ENCODE data around the gene PLCB1. TPM values are rescaled to one million over a fixed set of nuclear protein-coding genes. Genes with fewer than 3 reads are reported as not detected.

The PLCB1 gene
- polyA plus RNA-seq, 4 donors = 1.8 to 5.4 (median 2.0) TPM

DNA sequence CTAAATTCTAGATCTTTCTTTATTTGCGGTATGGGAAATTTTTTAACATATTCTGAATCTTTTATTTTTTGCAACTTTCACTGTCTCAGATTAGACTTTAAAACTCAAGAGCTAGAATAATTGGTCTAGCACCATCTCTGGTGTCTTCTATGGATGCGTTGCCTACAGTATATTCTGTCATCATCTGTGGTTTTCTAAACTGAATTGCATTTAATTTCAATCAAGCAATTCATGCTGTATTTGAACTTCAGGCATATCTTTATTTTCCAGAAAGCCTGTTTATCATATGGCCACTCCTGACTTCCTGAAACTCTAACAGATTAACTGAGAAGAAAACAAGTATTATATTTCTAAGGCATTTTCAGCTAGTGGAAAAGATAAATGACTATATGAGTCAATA lies 281.6 kb downstream of the PLCB1 start:
- Histone ChIP-seq H3K9me3 (ENCODE audit: control insufficient read depth in 2 of 2, insufficient read depth in 1 of 2, low read depth in 1 of 2, low read length in 1 of 2) (no peaks in the 10 kb centered on the region), H3K36me3 (ENCODE audit: control insufficient read depth in 3 of 3, insufficient read depth in 2 of 3, low read depth in 1 of 3, low read length in 3 of 3) (no peaks in the 10 kb centered on the region), H3K4me1 (ENCODE audit: control insufficient read depth in 3 of 3, insufficient read depth in 2 of 3, low read depth in 1 of 3, low read length in 2 of 3) (no peaks in the 10 kb centered on the region), H3K27me3 (ENCODE audit: control insufficient read depth in 3 of 3, insufficient read depth in 3 of 3, low read length in 3 of 3) (no peaks in the 10 kb centered on the region), H3K27ac (ENCODE audit: low read depth in 1 of 3, low read length in 2 of 3) (no peak overlapping the region), H3K4me3 (ENCODE audit: low read depth in 1 of 3, low read length in 3 of 3) (no peak overlapping the region)
- 90 to 94% (median 93%) methylated on average over 2 of the region's 2 CpGs for WGBS, 3 donors
- FAIRE-seq = no peak
- no peak for DNase-seq

DNA sequence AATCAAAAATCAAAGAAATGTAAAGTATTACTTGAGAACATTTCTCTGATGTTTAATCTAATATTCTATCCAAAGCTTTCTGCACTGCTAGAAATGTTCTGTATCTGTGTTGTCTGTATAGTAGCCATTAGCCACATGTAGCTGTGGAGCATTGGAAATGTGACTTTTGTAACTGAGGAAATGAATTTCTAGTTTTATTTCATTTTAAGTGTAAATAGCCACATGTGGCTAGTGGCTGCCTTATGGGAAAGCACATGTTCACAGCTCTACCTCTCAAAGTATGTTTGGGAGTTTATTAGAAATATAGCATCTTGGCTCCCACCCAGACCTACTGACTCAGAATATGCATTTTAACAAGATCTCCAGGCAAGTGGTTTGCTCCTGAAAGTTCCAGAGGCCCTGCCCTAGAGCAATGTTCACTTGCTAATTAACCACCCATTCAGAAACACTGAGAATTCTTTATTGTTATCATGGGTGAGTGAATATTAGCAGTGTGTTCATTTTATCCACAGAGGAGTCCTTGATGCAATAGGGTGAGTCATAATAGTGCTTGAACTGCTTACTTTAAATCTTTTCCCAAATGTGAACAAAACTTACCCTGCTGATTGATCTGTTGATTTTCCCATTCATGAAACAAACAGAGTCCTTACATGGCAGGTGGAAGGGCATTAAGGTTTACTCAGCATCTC lies 282.7 kb downstream of the PLCB1 start:
- no peak for FAIRE-seq
- no peak overlapping the region for H3K4me3 ChIP-seq (ENCODE audit: low read depth in 1 of 3, low read length in 3 of 3)
- H3K4me1 ChIP-seq (ENCODE audit: control insufficient read depth in 3 of 3, insufficient read depth in 2 of 3, low read depth in 1 of 3, low read length in 2 of 3) = no peaks in the 10 kb centered on the region

DNA sequence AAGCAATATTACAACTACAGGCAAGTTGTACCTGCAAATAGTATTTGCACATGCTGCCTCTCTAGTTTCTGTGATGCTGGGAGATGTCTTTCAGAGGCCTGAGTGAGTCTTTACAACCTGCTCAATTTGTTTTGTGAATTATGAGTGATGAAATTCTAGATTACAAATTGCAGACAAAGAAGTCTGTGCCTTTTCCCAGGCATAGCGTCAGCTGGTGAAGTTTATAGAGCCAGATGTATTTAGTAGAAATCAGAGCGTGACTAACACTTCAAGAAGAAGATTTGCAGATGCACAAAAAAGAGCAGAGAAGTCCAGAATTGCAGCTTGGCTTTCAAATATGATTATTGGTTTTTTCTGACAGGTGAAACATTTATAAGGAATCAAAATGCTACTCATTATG lies 289.9 kb downstream of the PLCB1 start:
- Histone ChIP-seq H3K9me3 (ENCODE audit: control insufficient read depth in 2 of 2, insufficient read depth in 1 of 2, low read depth in 1 of 2, low read length in 1 of 2) (no peaks in the 10 kb centered on the region), H3K4me3 (ENCODE audit: low read depth in 1 of 3, low read length in 3 of 3) (no peak overlapping the region), H3K36me3 (ENCODE audit: control insufficient read depth in 3 of 3, insufficient read depth in 2 of 3, low read depth in 1 of 3, low read length in 3 of 3) (no peaks in the 10 kb centered on the region), H3K4me1 (ENCODE audit: control insufficient read depth in 3 of 3, insufficient read depth in 2 of 3, low read depth in 1 of 3, low read length in 2 of 3) (no peaks in the 10 kb centered on the region), H3K27me3 (ENCODE audit: control insufficient read depth in 3 of 3, insufficient read depth in 3 of 3, low read length in 3 of 3) (no peaks in the 10 kb centered on the region), H3K27ac (ENCODE audit: low read depth in 1 of 3, low read length in 2 of 3) (no peak overlapping the region)
- no peak for FAIRE-seq
- no peak for DNase-seq
- 70 to 90% (median 79%) methylated on average over 2 of the region's 2 CpGs for WGBS, 3 donors

More for the DNA sequence above, 282.7 kb downstream of the PLCB1 start:
- Histone ChIP-seq H3K27me3 (ENCODE audit: control insufficient read depth in 3 of 3, insufficient read depth in 3 of 3, low read length in 3 of 3) (no peaks in the 10 kb centered on the region), H3K27ac (ENCODE audit: low read depth in 1 of 3, low read length in 2 of 3) (no peak overlapping the region), H3K9me3 (ENCODE audit: control insufficient read depth in 2 of 2, insufficient read depth in 1 of 2, low read depth in 1 of 2, low read length in 1 of 2) (no peaks in the 10 kb centered on the region), H3K36me3 (ENCODE audit: control insufficient read depth in 3 of 3, insufficient read depth in 2 of 3, low read depth in 1 of 3, low read length in 3 of 3) (no peaks in the 10 kb centered on the region)
- DNase-seq = peak in 1 of 2 donors; percentile 80

DNA sequence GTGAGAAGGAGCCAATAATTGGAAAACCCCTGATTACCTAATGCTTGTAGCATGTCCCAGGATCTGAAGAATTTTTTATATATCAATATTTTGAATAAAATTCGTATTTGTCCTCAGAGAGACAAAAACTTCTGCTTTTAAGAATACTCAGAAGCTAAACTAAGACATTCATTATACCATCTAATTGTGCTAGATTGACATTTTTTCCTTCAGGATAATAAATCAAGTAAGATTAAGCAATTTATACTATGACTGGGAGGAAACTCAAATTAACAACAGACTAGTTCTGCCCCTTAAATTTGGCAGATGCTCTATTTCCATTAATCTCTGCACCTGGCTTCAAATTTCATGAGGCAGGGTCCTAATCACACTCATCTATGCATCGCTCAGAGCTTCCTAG lies 291.4 kb downstream of the PLCB1 start:
- 81 to 87% (median 83%) methylated on average over 2 of the region's 2 CpGs for WGBS, 3 donors
- no peak overlapping the region for H3K27ac ChIP-seq (ENCODE audit: low read depth in 1 of 3, low read length in 2 of 3)
- no peaks in the 10 kb centered on the region for H3K9me3 ChIP-seq (ENCODE audit: control insufficient read depth in 2 of 2, insufficient read depth in 1 of 2, low read depth in 1 of 2, low read length in 1 of 2)
- H3K4me1 ChIP-seq (ENCODE audit: control insufficient read depth in 3 of 3, insufficient read depth in 2 of 3, low read depth in 1 of 3, low read length in 2 of 3) = no peaks in the 10 kb centered on the region
- H3K36me3 ChIP-seq (ENCODE audit: control insufficient read depth in 3 of 3, insufficient read depth in 2 of 3, low read depth in 1 of 3, low read length in 3 of 3) = no peaks in the 10 kb centered on the region
- FAIRE-seq (no peak), DNase-seq (no peak)
- H3K4me3 ChIP-seq (ENCODE audit: low read depth in 1 of 3, low read length in 3 of 3) = no peak overlapping the region
- H3K27me3 ChIP-seq (ENCODE audit: control insufficient read depth in 3 of 3, insufficient read depth in 3 of 3, low read length in 3 of 3) = no peaks in the 10 kb centered on the region

DNA sequence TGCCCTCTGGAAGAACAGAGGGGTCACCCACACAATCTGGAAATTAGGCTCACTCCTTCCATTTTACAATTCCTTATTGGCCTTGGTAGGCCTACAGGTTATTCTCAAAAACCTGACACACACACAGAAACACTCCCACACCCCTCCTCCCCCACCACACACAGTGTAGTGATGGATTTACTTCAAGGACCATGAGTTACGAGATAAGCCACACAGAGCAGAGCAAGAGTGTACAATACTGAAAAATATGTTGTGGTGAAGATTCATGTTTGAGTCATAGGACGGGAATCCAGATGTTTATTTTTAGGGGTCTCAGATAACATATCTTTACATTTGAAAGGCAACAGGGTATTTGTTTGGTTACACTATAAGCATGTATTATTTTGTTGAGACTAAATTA lies 291.9 kb downstream of the PLCB1 start:
- 85 to 92% (median 92%) methylated on average over 2 of the region's 2 CpGs for WGBS, 3 donors
- Histone ChIP-seq H3K4me3 (ENCODE audit: low read depth in 1 of 3, low read length in 3 of 3) (no peak overlapping the region), H3K36me3 (ENCODE audit: control insufficient read depth in 3 of 3, insufficient read depth in 2 of 3, low read depth in 1 of 3, low read length in 3 of 3) (no peaks in the 10 kb centered on the region), H3K27ac (ENCODE audit: low read depth in 1 of 3, low read length in 2 of 3) (no peak overlapping the region), H3K4me1 (ENCODE audit: control insufficient read depth in 3 of 3, insufficient read depth in 2 of 3, low read depth in 1 of 3, low read length in 2 of 3) (no peaks in the 10 kb centered on the region), H3K27me3 (ENCODE audit: control insufficient read depth in 3 of 3, insufficient read depth in 3 of 3, low read length in 3 of 3) (no peaks in the 10 kb centered on the region), H3K9me3 (ENCODE audit: control insufficient read depth in 2 of 2, insufficient read depth in 1 of 2, low read depth in 1 of 2, low read length in 1 of 2) (no peaks in the 10 kb centered on the region)
- no peak for FAIRE-seq
- no peak for DNase-seq

DNA sequence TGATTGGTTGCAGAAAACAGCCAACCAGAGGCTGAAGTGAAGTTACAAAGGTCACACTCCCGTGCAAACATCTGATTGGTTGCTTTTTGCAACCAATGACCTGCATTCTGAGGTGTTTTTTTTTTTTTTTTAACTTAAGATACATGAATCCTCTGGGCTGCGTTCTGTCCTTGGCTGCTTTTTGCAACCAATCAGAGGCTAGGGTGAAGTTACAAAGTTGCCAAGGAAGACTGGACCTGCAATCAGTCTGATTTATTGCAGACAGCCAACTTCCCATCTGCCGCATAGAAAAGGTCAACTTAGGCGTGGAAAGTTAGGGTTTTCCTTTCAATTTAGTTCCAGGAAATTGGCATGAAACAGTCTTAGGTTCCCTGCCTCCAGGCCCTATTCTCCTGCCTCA lies 292.9 kb downstream of the PLCB1 start:
- Histone ChIP-seq H3K4me3 (ENCODE audit: low read depth in 1 of 3, low read length in 3 of 3) (no peak overlapping the region), H3K36me3 (ENCODE audit: control insufficient read depth in 3 of 3, insufficient read depth in 2 of 3, low read depth in 1 of 3, low read length in 3 of 3) (no peaks in the 10 kb centered on the region), H3K27me3 (ENCODE audit: control insufficient read depth in 3 of 3, insufficient read depth in 3 of 3, low read length in 3 of 3) (no peaks in the 10 kb centered on the region), H3K4me1 (ENCODE audit: control insufficient read depth in 3 of 3, insufficient read depth in 2 of 3, low read depth in 1 of 3, low read length in 2 of 3) (no peaks in the 10 kb centered on the region), H3K27ac (ENCODE audit: low read depth in 1 of 3, low read length in 2 of 3) (no peak overlapping the region), H3K9me3 (ENCODE audit: control insufficient read depth in 2 of 2, insufficient read depth in 1 of 2, low read depth in 1 of 2, low read length in 1 of 2) (no peaks in the 10 kb centered on the region)
- no peak for DNase-seq
- 37 to 61% (median 54%) methylated on average over 4 of the region's 4 CpGs for WGBS, 3 donors
- no peak for FAIRE-seq

DNA sequence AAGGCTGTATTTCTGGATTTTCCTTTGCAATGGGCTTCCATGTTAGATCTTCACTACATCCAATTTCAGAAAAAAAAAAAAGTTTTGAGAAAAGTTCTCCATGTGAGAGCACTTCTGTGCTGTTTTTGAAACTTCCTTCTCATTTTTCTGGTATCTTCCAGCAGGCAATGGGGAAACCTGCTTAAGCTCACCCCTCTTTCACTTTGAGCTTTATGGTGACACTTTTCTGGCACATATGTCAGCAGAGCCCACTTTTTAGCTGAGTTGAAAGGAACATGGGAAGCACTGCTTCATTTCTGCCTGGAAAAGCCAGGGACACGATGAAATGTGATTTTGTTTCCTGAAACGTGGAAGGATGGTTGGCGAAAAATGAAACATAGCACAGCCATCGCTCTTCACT lies 293.7 kb downstream of the PLCB1 start:
- H3K9me3 ChIP-seq (ENCODE audit: control insufficient read depth in 2 of 2, insufficient read depth in 1 of 2, low read depth in 1 of 2, low read length in 1 of 2) = no peaks in the 10 kb centered on the region
- no peak for DNase-seq
- no peaks in the 10 kb centered on the region for H3K27me3 ChIP-seq (ENCODE audit: control insufficient read depth in 3 of 3, insufficient read depth in 3 of 3, low read length in 3 of 3)
- no peak overlapping the region for H3K27ac ChIP-seq (ENCODE audit: low read depth in 1 of 3, low read length in 2 of 3)
- no peaks in the 10 kb centered on the region for H3K36me3 ChIP-seq (ENCODE audit: control insufficient read depth in 3 of 3, insufficient read depth in 2 of 3, low read depth in 1 of 3, low read length in 3 of 3)
- no peaks in the 10 kb centered on the region for H3K4me1 ChIP-seq (ENCODE audit: control insufficient read depth in 3 of 3, insufficient read depth in 2 of 3, low read depth in 1 of 3, low read length in 2 of 3)
- FAIRE-seq = no peak
- no peak overlapping the region for H3K4me3 ChIP-seq (ENCODE audit: low read depth in 1 of 3, low read length in 3 of 3)
- WGBS, 3 donors = 90 to 95% (median 92%) methylated on average over 4 of the region's 4 CpGs

DNA sequence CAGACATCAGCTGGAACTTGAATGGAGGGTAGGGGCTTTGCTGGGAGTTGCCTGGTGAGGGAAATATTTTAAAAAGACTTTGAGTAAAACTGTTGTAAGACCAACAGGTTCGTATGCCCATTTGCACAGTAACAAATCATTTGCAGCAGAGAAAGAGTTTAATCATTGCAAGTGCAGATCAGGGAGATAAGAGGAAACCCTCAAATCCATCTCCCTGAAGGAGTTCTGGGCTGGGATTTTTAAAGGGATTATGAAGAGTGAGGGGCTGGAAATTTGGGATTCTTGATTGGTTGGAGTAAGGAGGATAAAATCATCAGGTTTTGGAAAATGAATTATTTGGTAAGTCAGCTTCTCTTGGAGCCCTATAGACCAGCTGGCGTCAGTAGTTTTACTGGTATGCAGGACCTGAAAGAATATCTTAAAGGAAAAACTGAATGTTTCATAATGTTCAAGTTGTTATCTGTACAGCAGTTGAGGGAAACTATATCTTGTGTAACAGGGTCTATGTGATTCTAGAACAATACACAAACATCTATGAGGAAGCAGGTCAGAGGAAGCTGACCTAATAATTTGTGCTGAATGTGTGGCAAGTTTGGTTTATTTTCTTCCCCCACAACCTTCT lies 295.5 kb downstream of the PLCB1 start:
- H3K4me1 ChIP-seq (ENCODE audit: control insufficient read depth in 3 of 3, insufficient read depth in 2 of 3, low read depth in 1 of 3, low read length in 2 of 3) = no peaks in the 10 kb centered on the region
- FAIRE-seq = no peak
- no peak for DNase-seq
- no peak overlapping the region for H3K4me3 ChIP-seq (ENCODE audit: low read depth in 1 of 3, low read length in 3 of 3)
- H3K9me3 ChIP-seq (ENCODE audit: control insufficient read depth in 2 of 2, insufficient read depth in 1 of 2, low read depth in 1 of 2, low read length in 1 of 2) = no peaks in the 10 kb centered on the region
- WGBS, 3 donors = 74 to 84% (median 78%) methylated on average over 2 of the region's 2 CpGs
- H3K36me3 ChIP-seq (ENCODE audit: control insufficient read depth in 3 of 3, insufficient read depth in 2 of 3, low read depth in 1 of 3, low read length in 3 of 3) = no peaks in the 10 kb centered on the region
- H3K27ac ChIP-seq (ENCODE audit: low read depth in 1 of 3, low read length in 2 of 3) = no peak overlapping the region
- H3K27me3 ChIP-seq (ENCODE audit: control insufficient read depth in 3 of 3, insufficient read depth in 3 of 3, low read length in 3 of 3) = no peaks in the 10 kb centered on the region

DNA sequence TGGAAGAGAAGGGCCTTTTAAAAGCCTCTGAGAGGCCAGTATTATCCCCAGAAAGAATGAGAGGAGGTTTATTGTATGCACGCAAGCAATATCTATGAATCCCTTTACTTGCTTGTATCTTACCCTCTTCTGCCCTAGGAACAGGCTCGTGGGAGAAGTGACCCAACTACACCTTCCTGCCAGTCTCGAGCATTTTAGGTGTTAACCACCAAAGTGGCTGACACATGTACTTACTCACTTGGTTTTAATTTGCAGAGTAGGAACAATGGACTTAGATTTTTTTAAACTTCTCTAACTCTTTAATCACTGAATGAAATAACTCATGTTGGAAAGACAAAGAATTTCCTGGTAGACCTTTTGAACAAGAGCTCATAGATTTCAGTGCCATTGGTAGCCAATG lies 296.9 kb downstream of the PLCB1 start:
- no peak overlapping the region for H3K27ac ChIP-seq (ENCODE audit: low read depth in 1 of 3, low read length in 2 of 3)
- no peaks in the 10 kb centered on the region for H3K4me1 ChIP-seq (ENCODE audit: control insufficient read depth in 3 of 3, insufficient read depth in 2 of 3, low read depth in 1 of 3, low read length in 2 of 3)
- no peak for DNase-seq
- H3K27me3 ChIP-seq (ENCODE audit: control insufficient read depth in 3 of 3, insufficient read depth in 3 of 3, low read length in 3 of 3) = no peaks in the 10 kb centered on the region
- H3K9me3 ChIP-seq (ENCODE audit: control insufficient read depth in 2 of 2, insufficient read depth in 1 of 2, low read depth in 1 of 2, low read length in 1 of 2) = no peaks in the 10 kb centered on the region
- no peak overlapping the region for H3K4me3 ChIP-seq (ENCODE audit: low read depth in 1 of 3, low read length in 3 of 3)
- 65 to 87% (median 79%) methylated on average over 3 of the region's 3 CpGs for WGBS, 3 donors
- no peaks in the 10 kb centered on the region for H3K36me3 ChIP-seq (ENCODE audit: control insufficient read depth in 3 of 3, insufficient read depth in 2 of 3, low read depth in 1 of 3, low read length in 3 of 3)
- FAIRE-seq = no peak
